ENCODE results near the gene TMEM140.

Gene TMEM140

DNA sequence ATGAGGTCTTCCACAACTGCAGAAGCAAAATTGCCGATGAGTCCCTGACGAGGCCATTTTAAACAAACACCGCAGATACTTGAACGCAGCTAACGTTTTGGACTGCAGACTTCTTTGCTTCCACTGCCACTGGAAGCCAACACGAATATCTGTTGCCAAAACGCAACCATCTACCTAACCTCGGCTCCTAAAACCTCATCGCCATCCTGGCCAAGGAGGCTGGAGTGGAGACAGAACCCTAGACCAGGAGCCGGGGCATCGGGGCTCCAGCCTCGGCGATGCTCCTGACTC, 63.0 kb downstream of the TMEM140 start:
- TF ChIP-seq, protein P1, sequence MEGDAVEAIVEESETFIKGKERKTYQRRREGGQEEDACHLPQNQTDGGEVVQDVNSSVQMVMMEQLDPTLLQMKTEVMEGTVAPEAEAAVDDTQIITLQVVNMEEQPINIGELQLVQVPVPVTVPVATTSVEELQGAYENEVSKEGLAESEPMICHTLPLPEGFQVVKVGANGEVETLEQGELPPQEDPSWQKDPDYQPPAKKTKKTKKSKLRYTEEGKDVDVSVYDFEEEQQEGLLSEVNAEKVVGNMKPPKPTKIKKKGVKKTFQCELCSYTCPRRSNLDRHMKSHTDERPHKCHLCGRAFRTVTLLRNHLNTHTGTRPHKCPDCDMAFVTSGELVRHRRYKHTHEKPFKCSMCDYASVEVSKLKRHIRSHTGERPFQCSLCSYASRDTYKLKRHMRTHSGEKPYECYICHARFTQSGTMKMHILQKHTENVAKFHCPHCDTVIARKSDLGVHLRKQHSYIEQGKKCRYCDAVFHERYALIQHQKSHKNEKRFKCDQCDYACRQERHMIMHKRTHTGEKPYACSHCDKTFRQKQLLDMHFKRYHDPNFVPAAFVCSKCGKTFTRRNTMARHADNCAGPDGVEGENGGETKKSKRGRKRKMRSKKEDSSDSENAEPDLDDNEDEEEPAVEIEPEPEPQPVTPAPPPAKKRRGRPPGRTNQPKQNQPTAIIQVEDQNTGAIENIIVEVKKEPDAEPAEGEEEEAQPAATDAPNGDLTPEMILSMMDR (IDR thresholded peaks at IDR 0.05; ENCODE audit: low read depth, low read length): no peak
- H3K4me3 ChIP-seq (ENCODE audit: low read depth, low read length): peak overlapping the region; percentile 85

DNA sequence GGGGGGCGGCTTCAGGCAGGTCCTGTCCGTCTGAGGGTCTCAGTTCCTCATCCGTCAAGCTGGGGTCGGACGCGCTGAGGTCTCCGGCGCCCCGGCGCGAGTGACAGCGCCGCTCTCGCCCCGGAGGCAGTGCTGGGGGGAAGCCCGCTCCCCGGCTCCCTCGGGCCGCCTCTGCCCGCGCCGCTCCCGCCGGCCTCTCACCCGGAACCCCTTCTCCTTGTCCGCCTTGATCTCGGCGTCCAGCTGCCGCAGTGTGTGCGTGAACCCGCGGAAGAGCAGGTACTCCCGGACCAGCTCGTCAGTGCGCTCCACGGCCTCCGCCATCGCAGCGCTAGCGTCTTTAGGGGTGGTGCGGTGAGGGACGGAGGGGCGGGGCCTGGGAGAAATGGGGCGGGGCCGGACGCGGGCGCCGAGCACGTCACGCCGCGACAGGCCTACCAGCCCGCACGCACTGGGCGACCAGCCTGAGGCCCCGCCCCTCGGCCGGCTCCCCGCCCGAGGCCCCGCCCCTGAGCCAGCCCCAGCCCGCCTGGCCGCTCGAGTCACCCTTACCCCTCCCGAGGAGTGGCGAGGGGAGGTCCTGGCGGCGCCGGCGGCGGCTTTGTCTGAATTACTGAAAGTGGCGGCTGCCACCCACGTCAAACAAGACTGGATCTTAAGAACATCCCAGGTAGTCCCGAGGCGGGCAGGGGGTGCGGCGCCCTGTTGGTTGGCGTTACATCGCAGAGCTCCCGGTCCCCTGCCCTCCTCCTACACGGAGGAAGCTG, 63.5 kb downstream of the TMEM140 start, which contains the start of gene WDR91:
TSS of gene WDR91 (minus strand) at position 348 of the 767 bp plus-strand sequence. CDS start at position 324, 24 bp downstream.
- H3K4me3 ChIP-seq (ENCODE audit: low read depth, low read length): peak within 1 kb of the TSS; percentile 85
- TF ChIP-seq, protein P1 (IDR thresholded peaks at IDR 0.05; ENCODE audit: low read depth, low read length): no peak

DNA sequence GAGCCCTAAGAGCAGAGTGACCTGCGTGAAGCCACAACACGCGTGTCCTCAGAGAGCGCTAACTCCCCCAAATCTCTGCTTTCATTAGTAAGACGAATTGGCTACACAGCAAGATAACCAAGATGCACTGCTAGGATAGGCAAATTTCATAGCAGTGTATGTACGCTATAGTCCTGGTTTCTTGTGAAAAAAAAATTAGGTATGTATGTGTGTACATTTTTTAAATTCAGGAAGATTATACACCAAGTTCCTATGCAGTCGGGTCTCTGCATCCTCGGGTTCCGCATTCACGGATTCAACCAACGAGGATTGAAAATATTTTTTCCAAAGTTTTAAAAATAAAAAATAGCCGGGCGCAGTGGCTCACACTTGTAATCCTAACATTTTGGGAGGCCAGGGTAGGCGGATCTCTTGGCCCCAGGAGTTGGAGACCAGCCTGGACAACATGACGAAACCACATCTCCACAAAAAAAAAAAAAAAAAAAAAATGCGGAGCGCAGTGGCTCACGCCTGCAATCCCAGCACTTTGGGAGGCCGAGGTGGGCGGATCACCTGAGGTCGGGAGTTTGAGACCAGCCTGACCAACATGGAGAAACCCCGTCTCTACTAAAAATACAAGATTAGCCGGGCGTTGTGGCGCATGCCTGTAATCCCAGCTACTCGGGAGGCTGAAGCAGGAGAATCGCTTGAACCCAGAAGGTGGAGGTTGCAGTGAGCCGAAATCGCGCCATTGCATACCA, 64.2 kb downstream of the TMEM140 start:
- peak overlapping the region; percentile 80 for H3K4me3 ChIP-seq (ENCODE audit: low read depth, low read length)

DNA sequence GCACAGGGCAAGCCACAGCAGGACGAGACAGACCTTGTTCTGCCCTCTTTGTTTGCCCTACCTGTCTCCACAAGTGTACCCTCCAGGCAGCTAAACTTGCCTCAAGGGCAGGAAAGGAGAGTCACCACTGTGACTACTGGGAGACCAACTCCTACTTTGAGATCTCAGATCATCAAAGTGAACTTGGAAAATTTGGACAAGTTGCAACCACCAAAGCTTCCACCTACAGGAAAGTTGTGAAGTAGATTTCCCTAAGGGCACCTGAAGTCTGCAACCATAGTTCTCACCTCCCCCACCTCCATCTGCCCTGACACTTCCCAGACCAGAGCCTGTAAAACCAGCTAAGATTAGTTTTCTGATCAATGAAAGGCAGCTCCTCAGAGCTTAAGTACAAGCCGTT, 66.0 kb downstream of the TMEM140 start:
- no peak overlapping the region for H3K4me3 ChIP-seq (ENCODE audit: low read depth, low read length)
- TF ChIP-seq, protein P1 (IDR thresholded peaks at IDR 0.05; ENCODE audit: low read depth, low read length): no peak

DNA sequence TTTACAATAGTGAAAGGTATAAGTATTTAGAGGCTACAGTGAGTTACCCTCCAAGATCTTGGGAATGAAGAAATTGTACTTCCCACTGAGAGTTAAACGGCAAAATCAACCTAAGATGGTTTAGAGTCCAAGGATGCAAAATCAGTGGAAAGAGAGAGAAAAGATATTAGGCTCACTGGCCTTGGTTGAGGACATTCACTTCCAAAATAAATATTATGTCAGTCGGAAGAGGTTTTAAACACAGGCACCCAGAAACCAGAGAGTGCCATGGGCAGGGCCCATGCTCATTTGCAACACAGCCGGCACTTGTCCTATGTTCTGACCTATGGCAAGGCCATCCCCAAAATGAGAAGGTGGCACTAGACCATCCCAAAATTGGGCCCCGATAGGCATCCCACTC, 67.3 kb downstream of the TMEM140 start:
- no peak overlapping the region for H3K4me3 ChIP-seq (ENCODE audit: low read depth, low read length)
- TF ChIP-seq, protein P1 (IDR thresholded peaks at IDR 0.05; ENCODE audit: low read depth, low read length): no peak

DNA sequence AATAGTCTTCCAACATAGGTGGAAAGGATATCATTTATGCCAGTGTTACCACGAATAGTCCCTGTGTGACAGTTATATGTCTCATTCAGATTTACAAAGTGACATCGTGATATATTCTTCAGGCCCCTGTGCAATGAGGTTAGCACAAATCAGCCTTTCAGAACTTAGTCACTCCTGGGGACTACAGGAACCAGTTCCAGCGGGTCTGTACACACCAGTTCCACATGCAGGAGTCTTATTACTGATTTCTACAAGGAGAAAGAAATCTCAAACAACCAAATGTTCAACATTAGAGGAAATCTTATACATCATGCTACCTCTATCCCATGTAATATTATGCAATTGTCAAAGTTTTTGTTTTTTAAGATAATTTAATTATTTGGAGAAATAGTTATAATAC, 67.8 kb downstream of the TMEM140 start:
- TF ChIP-seq, protein P1 (IDR thresholded peaks at IDR 0.05; ENCODE audit: low read depth, low read length): no peak
- no peak overlapping the region for H3K4me3 ChIP-seq (ENCODE audit: low read depth, low read length)

Data from WI38 (cell line).